HG03095 (cell line): ENCODE measurements around the gene PIBF1.
"Not testable (repeated sequence)": the region's sequence is repeated elsewhere in the genome, so short reads cannot be mapped to it uniquely, and the experiment has no call there.

Source experiments
- ATAC-seq: cut with Tn5 transposase; IDR thresholded peaks from one replicate; pipeline ENCODE4 v1.9.1; 2021; ENCODE audit warnings: moderate library complexity; ENCODE audit not compliant: unreplicated experiment

Gene PIBF1

DNA sequence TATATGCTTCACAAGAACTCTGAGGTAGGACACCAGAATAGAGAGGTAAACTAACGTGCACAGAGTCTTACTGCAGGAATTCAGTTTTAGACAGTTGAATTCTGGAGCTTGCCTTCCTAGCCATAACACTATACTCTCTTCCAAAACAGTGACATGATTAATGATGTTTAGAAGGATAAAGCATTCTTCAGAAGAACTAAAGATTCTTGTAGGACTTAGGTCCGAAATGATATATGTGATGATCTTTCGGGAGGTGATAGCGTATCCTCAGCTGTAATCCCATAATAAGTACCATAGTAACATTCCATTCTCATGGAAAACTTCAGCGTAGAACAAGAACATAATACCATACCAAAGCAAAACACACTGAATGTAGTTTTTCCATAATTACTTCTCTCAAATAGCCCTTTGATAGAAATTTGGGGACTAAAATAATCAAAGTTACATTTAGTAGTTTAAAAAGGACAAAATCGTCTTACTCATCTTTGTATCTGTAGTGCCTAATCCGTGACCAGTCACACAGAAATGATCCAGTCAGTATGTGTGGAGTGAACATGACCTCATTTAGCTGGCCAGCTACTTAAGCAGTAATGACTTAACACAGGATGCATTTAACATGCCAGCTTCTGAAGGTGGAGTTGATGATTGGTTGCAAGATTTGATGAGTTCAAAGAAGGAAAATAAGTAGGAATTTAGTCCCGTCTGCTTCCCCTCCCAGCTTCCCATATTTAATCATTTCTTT is 38.4 kb downstream of the PIBF1 start:
- no peak for ATAC-seq

DNA sequence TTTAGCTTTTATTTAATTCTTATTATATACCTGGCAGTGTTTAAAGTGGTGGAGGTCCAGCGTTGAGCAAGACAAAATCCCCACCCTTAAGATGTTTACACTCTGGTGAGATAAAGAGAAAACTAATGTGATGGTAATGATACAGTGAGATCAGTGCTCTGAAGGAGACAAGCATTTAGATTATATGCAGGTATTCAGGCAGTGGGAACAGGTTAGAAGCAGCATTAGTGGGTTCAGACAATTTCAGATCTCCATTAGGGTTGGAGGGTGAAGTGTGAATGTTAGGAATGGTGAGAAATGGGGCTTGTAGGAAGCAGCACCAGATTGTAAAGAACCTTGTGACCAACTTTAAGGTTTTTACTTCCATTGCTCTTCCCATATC is 39.0 kb downstream of the PIBF1 start:
- no peak for ATAC-seq

DNA sequence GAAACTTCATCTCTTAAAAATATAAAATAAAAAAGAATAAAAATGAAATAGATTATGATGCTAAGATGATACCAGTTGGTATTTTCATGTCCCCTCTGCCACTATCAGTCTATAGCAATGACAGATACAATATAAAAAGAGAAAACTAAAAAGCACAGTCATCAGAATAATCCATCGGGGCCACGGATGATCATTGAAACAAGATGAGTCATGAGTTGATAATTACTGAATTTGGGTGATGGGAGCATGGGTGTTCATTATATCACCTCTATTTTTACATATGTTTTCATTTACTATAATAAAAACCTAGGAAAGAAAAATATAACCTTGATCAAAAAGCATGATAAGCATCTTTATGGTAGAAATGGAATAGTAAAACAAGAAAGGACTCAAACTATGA is 41.1 kb downstream of the PIBF1 start:
- no peak for ATAC-seq

DNA sequence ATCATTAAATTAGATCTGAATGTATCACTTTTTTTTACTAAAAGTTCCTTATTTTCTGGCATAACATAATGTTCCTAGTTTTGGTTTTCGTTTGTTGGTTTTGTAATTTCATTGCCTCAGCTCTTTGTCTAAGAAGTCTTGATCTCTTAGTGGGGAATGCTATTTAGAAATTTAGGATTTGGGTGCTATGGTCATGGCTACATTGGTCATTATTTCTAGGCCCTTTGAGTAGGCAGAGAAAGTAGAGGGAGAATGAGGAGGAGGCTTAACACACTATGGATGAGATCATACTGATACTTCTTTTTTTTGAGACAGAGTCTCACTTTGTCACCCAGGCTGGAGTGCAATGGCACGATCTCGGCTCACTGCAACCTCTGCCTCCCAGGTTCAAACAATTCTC is 41.8 kb downstream of the PIBF1 start:
- ATAC-seq = no peak

DNA sequence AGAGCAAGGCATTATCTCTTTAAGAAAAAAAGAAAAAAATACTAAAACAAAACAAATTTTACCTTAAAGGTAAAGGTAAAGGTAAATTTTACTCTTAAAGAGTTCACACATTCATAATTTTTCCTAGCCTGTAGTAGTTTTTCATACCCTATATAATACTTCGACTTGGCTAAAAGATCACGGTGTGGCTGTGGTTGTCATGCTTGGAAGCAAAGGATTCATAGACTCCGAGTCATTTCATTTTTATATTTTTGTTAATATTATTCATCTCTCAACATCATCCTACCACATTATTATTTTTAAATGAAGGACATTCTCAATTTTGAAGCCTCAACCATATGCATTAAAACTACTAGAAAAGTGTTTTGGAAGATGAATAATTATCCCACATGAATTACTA is 52.7 kb downstream of the PIBF1 start:
- no peak for ATAC-seq

DNA sequence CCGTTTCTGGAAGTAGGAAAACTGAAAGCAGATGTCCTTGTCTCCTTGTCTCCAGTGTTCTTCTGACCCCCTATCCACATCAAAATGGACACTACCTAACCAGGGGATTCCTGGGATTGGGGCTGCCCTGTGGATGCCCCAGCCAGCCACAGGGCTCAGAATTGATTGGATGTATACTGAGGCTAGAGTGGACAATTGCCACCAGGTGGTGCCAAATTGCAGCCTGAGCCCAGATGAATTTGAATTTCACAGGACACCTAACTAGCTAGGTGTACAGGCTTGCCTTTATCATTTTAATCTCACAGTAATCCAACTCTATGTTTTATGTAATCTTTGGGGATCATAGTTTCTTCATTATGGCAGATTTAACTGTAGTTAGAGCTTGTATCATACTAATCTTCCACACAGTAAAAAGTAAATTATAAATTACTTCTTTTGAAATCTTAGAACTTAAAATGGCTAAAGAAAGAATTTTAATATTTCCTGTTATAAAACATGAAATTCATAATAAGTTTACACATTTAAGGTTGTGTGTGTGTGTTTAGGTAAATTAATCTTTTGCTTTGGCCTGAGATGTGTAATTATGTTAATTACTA is 58.0 kb downstream of the PIBF1 start:
- ATAC-seq = peak; percentile 96

DNA sequence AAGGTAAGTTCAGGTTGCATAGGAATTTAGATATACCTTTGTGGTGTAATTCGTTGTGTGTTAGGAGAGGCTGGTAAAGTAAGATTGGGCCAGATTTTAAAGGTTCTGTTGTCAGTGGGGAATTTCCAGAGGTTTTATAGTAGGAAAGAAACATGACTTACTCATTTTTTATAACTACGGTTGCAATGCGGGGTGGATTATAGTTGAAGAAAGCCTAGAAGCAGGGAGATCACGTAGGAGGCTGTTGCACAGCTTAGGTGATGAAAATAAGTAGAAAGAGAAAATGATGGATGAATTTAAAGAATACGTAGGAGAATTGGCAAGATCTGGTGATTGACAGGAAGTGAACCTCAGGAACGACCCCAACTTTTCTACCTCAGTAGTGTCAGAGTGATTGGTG is 61.1 kb downstream of the PIBF1 start:
- ATAC-seq = no peak

DNA sequence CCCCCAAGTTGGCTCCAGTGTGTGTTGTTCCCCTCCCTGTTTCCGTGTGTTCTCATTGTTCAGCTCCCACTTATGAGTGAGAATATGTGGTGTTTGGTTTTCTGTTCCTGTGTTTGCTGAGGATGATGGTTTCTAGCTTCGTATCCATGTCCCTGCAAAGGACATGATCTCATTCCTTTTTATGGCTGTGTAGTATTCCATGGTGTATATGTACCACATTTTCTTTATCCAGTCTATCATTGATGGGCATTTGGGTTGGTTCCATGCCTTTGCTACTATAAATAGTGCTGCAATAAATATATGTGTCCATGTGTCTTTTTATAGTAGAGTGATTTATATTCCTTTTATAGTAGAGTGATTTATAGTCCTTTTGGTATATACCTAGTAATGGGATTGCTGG is 63.2 kb downstream of the PIBF1 start:
- not testable (repeated sequence) for ATAC-seq

DNA sequence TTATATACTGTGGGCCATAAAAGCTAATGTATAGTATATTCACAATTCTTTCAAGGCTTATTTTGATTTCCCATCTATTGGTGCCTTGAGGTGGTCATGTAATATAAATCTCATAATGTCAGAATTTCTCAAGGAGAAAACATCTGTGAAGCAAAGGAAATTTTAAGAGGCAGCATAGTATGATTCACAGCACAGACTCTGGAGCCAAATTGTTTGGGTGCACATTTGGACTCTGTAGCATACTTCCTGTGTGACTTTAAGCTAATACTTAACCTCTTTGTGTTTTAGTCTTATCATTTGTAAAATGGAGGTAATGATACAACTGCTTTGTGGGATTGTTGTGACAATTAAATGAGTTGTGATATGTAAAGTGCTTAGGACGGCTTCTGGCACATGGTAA is 67.6 kb downstream of the PIBF1 start:
- ATAC-seq = no peak

DNA sequence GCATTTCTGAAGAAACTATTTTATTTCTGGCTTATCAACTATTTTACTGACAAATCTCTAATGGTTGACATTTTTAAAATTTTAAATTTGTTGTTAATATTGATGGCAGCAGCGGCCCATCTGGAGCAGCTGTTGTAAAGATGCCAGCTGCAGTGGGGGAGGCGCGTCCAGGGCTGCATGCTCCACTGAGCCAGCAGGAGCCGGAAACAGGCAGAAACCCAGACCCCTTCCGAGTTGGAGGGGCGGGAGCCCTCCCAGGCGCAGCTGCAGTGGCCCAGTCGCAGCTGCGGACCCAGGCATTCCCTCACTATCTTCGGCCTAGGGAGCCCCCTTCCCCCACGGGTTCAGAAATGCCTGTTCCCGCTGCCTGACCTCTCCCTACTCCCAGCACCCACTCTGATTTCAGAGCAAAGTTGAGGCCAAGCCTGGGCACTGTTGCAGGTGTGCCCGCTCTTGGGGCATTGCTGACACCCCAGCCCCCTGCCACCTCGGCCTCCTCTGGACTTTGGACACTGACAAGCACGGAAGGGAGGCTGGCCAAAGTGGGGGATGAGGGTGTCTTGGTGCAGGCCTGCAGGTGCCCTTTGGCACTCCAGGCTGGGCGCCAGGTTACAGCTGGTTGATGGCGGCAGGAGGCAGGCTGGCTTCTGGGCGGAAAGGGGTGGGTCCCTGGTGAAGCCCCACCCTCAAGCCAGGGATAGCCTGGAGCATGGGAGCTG is 69.2 kb downstream of the PIBF1 start:
- ATAC-seq = no peak

DNA sequence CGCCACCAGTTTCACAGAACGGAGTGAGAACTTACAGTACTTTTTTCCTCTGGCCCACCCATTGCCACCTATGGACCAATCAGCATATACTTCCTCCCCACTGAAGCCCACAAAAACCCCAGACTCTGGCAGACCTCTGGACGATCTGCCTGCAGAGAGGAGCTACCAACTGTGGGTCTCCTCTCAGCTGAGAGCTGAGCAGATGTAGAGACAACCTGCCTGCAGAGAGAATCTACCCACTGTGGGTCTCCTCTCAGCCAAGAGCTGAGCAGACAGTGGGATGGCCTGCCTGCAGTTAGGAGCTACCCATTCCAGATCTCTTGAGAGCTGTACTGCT is 69.7 kb downstream of the PIBF1 start:
- ATAC-seq = no peak

DNA sequence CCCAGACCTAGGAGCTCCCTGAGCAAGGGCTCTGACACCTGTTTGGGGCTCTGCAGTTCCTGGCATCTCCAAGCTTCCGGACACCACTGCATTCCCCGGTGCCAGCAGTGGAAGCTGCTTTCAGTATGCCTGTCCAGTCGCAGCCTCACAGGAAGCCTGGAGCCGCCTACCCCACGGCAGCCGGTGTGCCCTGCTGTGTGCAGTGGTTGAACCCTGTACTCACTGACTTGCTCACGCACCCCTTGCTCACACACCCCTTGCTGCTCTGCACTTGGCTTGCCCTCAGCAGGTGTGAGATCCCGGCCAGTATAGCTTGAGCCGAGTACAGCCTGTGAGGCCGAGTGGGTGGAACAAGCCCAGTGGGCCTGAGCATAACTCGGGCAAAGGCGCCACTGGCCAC is 70.3 kb downstream of the PIBF1 start:
- no peak for ATAC-seq

DNA sequence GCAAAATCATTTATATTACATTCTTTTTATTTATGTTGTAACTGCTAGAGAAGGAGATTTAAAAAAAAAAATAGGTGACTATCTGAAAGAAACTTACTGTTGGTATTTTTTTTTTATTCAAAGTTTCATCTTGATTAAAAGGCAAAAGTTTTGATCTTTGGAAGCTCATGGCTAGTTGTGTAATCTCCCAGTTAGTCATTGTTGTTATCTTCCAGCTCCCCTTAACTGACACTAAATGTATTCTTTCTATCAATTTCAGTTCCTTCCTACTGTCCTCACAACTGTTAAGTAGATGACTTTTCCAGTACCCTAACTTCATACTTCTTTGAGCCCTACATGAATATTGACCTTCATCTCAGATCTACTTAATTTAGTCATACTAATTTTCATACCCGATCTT is 71.1 kb downstream of the PIBF1 start:
- ATAC-seq = no peak

DNA sequence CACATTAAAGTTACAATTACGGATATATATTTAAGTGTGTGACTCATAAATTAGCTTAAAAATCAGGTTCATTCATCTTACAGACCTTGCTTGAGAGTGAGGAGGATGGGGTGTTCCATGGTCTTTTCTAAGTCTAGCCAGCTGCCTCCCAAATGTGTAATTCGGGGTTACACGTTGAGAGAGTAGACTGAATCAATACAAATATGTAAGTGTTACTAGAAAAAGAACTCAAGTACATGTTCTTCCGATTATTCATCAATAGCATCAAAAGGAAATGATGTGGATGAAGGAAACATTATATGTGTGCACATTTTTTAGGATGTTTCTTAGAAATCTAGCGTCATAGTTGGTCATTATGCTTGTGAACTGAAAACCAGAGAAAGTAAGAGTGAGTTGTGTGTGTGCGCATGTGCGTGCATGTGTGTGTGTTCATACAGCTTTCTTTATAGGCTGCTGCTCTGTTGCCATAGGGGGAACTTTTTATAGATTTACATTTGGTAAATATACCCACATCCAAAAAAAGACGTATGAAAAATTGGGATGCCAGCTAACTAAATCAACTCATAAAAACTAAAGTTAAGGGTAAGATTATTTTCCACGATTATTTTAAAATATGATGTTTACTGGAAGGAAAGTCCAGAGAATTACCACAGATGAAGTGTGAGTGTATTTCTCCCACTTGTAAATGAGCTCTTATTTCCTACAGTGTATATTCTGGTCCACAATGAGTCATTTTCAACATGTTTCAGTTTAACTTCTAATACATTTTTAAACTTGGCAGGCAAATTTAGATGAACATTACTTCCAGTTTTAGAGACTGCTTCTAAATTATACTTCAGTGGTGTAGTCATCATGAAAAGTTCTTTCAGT is 82.4 kb downstream of the PIBF1 start:
- peak; percentile 88 for ATAC-seq

DNA sequence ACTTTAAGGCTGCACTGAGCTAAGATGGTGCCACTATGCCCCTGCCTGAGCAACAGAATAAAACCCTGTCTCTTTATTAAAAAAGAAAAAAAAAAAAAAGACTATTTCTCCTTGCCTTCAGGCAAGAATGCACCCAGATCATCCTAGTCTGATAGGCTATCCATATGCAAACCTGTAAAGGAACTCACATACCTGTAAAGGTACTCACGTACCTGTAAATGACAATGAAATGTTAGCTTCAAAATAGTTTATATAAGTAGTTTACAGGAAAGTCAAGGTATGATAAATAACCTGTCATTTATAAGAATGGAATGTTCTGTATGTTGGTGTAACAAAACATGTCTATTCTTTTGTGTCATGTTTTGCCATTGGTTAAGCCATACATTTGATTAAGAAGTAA is 86.3 kb downstream of the PIBF1 start:
- no peak for ATAC-seq

DNA sequence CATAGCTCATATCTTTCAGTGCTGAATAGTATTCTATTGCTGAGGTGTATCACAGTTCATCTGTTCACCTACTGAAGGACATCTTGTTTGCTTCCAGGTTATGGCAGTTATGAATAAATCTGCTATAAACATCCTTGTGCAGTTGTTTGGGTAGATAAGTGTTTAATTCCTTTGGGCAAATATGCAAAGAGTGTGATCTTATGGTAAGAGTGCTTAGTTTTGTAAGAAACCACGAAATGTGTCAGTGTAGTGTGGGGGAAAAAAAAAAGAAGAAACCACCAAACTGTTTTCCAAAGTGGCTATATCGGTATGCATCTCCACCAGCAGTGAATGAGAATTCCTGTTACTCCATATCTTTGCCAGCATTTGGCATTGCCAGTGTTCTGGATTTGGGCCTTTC is 93.3 kb downstream of the PIBF1 start:
- no peak for ATAC-seq

DNA sequence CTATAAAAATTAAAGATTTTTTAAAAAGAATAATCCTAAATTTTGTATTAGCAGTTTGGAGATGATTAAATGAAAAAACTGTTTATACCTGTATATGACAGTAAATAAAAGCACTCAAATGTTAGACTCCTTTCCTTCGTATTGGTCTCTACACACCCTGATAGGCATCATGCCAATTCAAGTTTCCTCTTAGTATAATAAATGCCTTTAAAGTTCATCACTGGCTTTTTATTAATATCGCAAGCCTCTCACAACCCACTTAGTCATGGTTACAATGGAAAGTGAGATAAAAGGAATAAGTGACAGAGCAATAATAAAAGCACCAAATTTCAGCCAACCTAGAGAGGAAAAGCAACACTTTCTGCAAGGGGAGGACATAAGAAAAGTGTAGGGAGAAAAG is 102.2 kb downstream of the PIBF1 start:
- ATAC-seq = no peak

DNA sequence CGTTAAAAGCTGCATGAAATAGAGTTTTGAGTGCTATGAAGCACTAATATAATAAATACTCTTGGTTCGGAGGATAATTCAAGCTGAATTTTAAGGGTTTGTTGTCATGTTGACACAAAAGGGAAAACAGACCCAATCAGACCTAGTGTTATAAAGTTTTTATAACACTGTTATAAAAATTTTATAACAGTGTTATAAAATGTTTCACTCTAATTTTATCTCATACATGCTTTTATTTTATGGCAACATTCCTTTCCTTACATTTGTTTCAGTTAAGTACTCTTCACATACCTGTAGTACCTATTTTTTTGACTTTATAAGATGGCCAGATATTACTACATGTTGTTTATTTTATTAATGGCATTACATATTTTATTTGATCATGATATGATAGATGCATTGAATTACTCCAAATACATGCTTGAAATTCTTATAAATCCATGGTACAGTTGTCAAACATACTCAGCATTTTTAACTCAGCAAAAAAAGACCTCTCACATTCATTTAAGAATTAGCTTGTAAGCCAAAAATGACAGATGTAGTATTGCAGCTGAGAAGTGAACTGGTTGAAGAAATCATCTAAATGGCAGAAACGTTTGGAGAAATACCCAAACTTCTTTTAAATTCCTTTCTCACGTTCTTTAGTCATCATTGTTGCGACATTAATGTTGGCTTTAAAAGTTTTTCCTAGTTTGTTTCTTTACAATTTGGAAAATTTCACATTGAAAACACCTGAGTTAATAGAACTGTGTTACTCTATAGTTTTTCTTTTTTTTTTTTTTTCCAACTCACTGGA is 104.5 kb downstream of the PIBF1 start:
- ATAC-seq = no peak

DNA sequence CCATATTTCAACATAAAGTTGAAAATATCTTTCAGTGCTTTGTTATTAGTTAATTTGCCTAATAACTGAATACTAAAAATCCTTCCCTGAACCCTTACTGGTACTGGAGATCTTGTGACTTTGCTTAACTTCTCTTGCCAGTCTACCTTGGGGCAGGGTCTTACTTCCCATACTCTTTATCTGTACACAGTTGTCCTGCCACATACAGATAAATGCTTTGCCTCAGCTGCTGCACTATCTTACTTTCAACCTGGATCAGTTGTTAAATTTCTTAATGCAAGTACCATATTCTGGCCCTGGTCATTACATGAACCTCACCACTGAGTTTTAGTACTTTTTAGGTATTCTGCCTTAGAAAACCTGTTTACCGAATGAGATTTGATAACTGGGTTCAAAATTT is 107.6 kb downstream of the PIBF1 start:
- no peak for ATAC-seq

DNA sequence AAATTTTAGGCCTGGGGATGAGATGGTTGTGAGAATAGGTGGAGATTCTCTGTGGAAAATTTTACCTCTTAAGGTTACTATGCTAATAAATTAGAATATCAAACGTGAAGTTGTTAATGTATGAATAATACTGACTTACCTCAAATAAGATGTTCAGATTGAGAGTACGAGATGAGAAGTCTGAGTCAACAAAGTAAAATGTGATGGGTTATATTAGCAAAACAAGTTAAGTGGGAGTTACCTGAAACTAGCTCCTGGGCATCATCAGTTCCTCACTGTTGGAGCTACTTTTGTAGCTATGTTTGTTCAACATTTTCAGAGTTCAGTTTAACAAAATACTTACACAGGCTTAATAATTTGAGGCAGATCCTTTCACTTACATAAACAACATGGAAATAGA is 108.6 kb downstream of the PIBF1 start:
- ATAC-seq = no peak

DNA sequence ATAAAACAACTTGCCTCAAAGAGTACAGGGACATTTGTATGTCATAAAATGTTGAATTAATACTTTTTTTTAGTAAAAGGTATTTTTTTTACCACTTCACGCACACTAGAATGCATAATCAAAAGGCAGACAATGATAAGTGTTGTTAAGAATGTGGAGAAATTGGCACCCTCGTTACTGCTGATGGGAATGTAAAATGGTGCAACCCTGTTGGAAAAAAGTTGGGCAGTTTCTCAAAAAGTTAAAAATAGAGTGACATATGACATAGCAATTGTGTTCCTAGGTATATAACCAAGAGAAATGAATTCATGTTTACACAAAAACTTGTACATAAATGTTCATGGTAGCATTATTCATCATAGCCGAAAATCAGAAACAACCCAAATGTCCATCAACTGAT is 109.5 kb downstream of the PIBF1 start:
- no peak for ATAC-seq
